SKM-1 (cell line): ENCODE results near the gene APOC3.
"Not testable (repeated sequence)": the region's sequence is repeated elsewhere in the genome, so short reads cannot be mapped to it uniquely, and the experiment has no call there.

ENCODE experiments used
- DNase-seq: peaks from one replicate; lab custom pipeline; 2025; ENCODE audit not compliant: unreplicated experiment; lab: John Stamatoyannopoulos, UW

Gene APOC3

GRCh38 chr11:116801662-116802061 lies 28.0 kb upstream of the APOC3 start:
- not testable (repeated sequence) for DNase-seq

- DNase-seq = no peak
These were observed 25.7 kb upstream of the APOC3 start for GRCh38 chr11:116804001-116804400.

- no peak for DNase-seq
These were observed 22.0 kb upstream of the APOC3 start for GRCh38 chr11:116807601-116808261.

GRCh38 chr11:116808262-116809175 lies 21.2 kb upstream of the APOC3 start:
- DNase-seq = no peak

- no peak for DNase-seq
These were observed 18.5 kb upstream of the APOC3 start for GRCh38 chr11:116811194-116811593.

- DNase-seq = no peak
These were observed 17.6 kb upstream of the APOC3 start for GRCh38 chr11:116812109-116812508.

GRCh38 chr11:116813170-116813569 lies 16.5 kb upstream of the APOC3 start:
- DNase-seq = no peak

GRCh38 chr11:116813781-116814471 lies 15.8 kb upstream of the APOC3 start:
- no peak for DNase-seq

- DNase-seq = no peak
These were observed 15.2 kb upstream of the APOC3 start for GRCh38 chr11:116814502-116814901.

GRCh38 chr11:116819049-116819448 lies 10.7 kb upstream of the APOC3 start:
- no peak for DNase-seq

GRCh38 chr11:116821050-116821918 lies 8.4 kb upstream of the APOC3 start:
- no peak for DNase-seq

GRCh38 chr11:116822575-116822974 lies 7.1 kb upstream of the APOC3 start:
- DNase-seq = no peak

- DNase-seq = no peak
These were observed 6.5 kb upstream of the APOC3 start, which contains the start of gene APOA4 for GRCh38 chr11:116823031-116823843. Gene APOA4, minus strand, starts transcription at chr11:116823304. Its CDS starts 113 bp downstream, at chr11:116823191.

- DNase-seq = no peak
These were observed 4.3 kb upstream of the APOC3 start for GRCh38 chr11:116825434-116825833.

- no peak for DNase-seq
These were observed 3.6 kb upstream of the APOC3 start for GRCh38 chr11:116825854-116826750.

- no peak for DNase-seq
These were observed 2.8 kb upstream of the APOC3 start for GRCh38 chr11:116826751-116827431.

- DNase-seq = no peak
These were observed 2.2 kb upstream of the APOC3 start for GRCh38 chr11:116827461-116827860.
